ENCODE measurements around the gene CNP.
"Not testable (repeated sequence)": the region's sequence is repeated elsewhere in the genome, so short reads cannot be mapped to it uniquely, and the experiment has no call there.

DNA sequence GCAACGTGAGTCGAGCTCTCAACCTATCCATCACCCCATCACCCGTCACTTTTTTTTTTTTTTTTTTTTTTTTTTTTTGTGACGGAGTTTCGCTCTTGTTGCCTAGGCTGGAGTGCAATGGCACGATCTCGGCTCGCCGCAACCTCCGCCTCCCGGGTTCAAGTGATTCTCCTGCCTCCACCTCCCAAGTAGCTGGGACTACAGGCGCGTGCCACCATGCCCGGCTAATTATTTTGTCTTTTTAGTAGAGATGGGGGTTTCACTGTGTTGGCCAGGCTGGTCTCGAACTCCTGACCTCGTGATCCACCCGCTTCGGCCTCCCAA is 35.8 kb upstream of the CNP start:
- TF ChIP-seq, protein P1, sequence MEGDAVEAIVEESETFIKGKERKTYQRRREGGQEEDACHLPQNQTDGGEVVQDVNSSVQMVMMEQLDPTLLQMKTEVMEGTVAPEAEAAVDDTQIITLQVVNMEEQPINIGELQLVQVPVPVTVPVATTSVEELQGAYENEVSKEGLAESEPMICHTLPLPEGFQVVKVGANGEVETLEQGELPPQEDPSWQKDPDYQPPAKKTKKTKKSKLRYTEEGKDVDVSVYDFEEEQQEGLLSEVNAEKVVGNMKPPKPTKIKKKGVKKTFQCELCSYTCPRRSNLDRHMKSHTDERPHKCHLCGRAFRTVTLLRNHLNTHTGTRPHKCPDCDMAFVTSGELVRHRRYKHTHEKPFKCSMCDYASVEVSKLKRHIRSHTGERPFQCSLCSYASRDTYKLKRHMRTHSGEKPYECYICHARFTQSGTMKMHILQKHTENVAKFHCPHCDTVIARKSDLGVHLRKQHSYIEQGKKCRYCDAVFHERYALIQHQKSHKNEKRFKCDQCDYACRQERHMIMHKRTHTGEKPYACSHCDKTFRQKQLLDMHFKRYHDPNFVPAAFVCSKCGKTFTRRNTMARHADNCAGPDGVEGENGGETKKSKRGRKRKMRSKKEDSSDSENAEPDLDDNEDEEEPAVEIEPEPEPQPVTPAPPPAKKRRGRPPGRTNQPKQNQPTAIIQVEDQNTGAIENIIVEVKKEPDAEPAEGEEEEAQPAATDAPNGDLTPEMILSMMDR (conservative IDR thresholded peaks at IDR 0.05 in 1 of 2, IDR thresholded peaks at IDR 0.05 in 1 of 2; ENCODE audit: low read depth in 1 of 2, low read length in 2 of 2), result not testable (repeated sequence)
- not testable (repeated sequence) for TF ChIP-seq EZH2 (IDR thresholded peaks at IDR 0.05; ENCODE audit: low read length, missing control alignments)

Data from fibroblast of lung (primary cell).